GM12878 (cell line): ENCODE measurements around the gene AKR1A1. TPM values are rescaled to one million over a fixed set of nuclear protein-coding genes. Genes with fewer than 3 reads are reported as not detected.

Source experiments
- ATAC-seq: fragments of 200-7000 bp; cut with Tn5 transposase; 3 replicates; pipeline ENCODE4 v1.9.1; 2020; ENCODE audit warnings: mild to moderate bottlenecking, moderate library complexity
- BruUV-seq: library from RNA; stranded (reverse); fragments of 400-500 nt; replicated peaks from 2 replicates; lab custom pipeline; 2021; lab: Mats Ljungman, UMichigan
- CTCF ChIA-PET: fragments of 300-600 bp; sonication (Branson Sonifier 250); formaldehyde crosslinking; extraction: SDS; loops from one replicate; lab custom pipeline; 2021; ENCODE audit warnings: inconsistent platforms; lab: Yijun Ruan, JAX
- POLR2A ChIA-PET: fragments of 350-600 bp; formaldehyde crosslinking; extraction: SDS; loops from one replicate; lab custom pipeline; 2021; ENCODE audit warnings: inconsistent platforms; lab: Charles Lee
- RAD21 ChIA-PET: fragments of 300-600 bp; sonication (Branson Sonifier 250); formaldehyde crosslinking; loops from one replicate; lab custom pipeline; 2023; ENCODE audit warnings: antibody characterized with exemption; ENCODE audit not compliant: unreplicated experiment; lab: Charles Lee
- SMC1A ChIA-PET: fragments of 300-600 bp; sonication (Branson Sonifier 250); formaldehyde crosslinking; loops from one replicate; lab custom pipeline; 2023; ENCODE audit not compliant: unreplicated experiment, uncharacterized antibody; lab: Charles Lee
- DNase-seq: peaks from one replicate; pipeline ENCODE4 v3.0.0-alpha.2; 2011; ENCODE audit warnings: low read depth, low spot score
- FAIRE-seq: peaks from 3 replicates; lab custom pipeline; 2011; peaks lifted over from hg19 to GRCh38; lab: Jason Lieb, UNC
- H2AFZ ChIP-seq: 2 replicates; pipeline ENCODE4 v1.6.0; 2011; ENCODE audit warnings: low read depth, low read length, control low read depth; ENCODE audit not compliant: control insufficient read depth
- H3K27ac ChIP-seq: 2 replicates; pipeline ENCODE4 v1.5.1; 2011; ENCODE audit warnings: control low read depth; ENCODE audit not compliant: control insufficient read depth, insufficient read depth
- H3K27me3 ChIP-seq, 2 experiments: replicated peaks in 1 of 2; 2 replicates each; pipeline versions ENCODE4 v1.6.0 to v1.6.1; 2011; ENCODE audit warnings: low read length in 1 of 2; ENCODE audit not compliant: control insufficient read depth in 2 of 2, insufficient read depth in 2 of 2
- H3K36me3 ChIP-seq, 2 experiments: 2 replicates each; pipeline ENCODE4 v1.5.1; 2011; ENCODE audit warnings: low read length in 1 of 2; ENCODE audit not compliant: control insufficient read depth in 2 of 2, insufficient read depth in 2 of 2
- H3K4me1 ChIP-seq: 2 replicates; pipeline ENCODE4 v1.6.1; 2011; ENCODE audit warnings: mild to moderate bottlenecking, low read length, moderate library complexity, mixed read lengths; ENCODE audit not compliant: control insufficient read depth, insufficient read depth
- H3K4me2 ChIP-seq: 2 replicates; pipeline ENCODE4 v1.6.0; 2011; ENCODE audit warnings: control low read depth; ENCODE audit not compliant: control insufficient read depth, insufficient read depth
- H3K4me3 ChIP-seq: fragments of 200-600 bp; sonication (generic); 2 replicates; pipeline ENCODE4 v1.5.1; 2016
- H3K79me2 ChIP-seq: 2 replicates; pipeline ENCODE4 v1.6.0; 2011; ENCODE audit warnings: low read length; ENCODE audit not compliant: control insufficient read depth, insufficient read depth
- H3K9ac ChIP-seq: 2 replicates; pipeline ENCODE4 v1.8.0; 2011; ENCODE audit warnings: low read length, control low read depth, mixed read lengths; ENCODE audit not compliant: control insufficient read depth, insufficient read depth
- H3K9me3 ChIP-seq: replicated peaks from 3 replicates; pipeline ENCODE4 v1.5.1; 2011; ENCODE audit warnings: mild to moderate bottlenecking, low read length; ENCODE audit not compliant: control insufficient read depth, insufficient read depth
- H4K20me1 ChIP-seq: 2 replicates; pipeline ENCODE4 v1.6.0; 2011; ENCODE audit not compliant: control insufficient read depth, insufficient read depth
- CREB1 ChIP-seq: IDR thresholded peaks from 2 replicates; pipeline ENCODE4 v1.6.1; 2012; ENCODE audit warnings: low read depth, mild to moderate bottlenecking, inconsistent platforms
- EGR1 ChIP-seq, 2 experiments: IDR thresholded peaks; 1 replicate in 1 of 2; 2 replicates in 1 of 2; pipeline ENCODE4 v1.6.1; 2011 to 2012; ENCODE audit warnings: low read depth in 2 of 2, low read length in 2 of 2, borderline replicate concordance in 1 of 2, mild to moderate bottlenecking in 1 of 2, moderate library complexity in 1 of 2
- HCFC1 ChIP-seq: fragments of 150-350 bp; IDR thresholded peaks from 2 replicates; pipeline ENCODE4 v1.6.1; 2014; ENCODE audit warnings: low read length
- IRF4 ChIP-seq: IDR thresholded peaks from 2 replicates; pipeline ENCODE4 v1.6.1; 2011; ENCODE audit warnings: low read depth, low read length
- JUND ChIP-seq: IDR thresholded peaks from 2 replicates; pipeline ENCODE4 v1.6.1; 2012; ENCODE audit warnings: low read depth, mild to moderate bottlenecking, low read length, improper control_type of control experiment, moderate library complexity
- MYB ChIP-seq: fragments of 150-350 bp; IDR thresholded peaks from 2 replicates; pipeline ENCODE4 v1.6.1; 2014; ENCODE audit warnings: mild to moderate bottlenecking, low read depth, low read length, borderline replicate concordance
- SMAD1 ChIP-seq: fragments of 450-650 bp; IDR thresholded peaks from 2 replicates; pipeline ENCODE4 v1.6.1; 2018; ENCODE audit warnings: mild to moderate bottlenecking, low read depth; ENCODE audit not compliant: partially characterized antibody
- SRF ChIP-seq, 2 experiments: IDR thresholded peaks; 2 replicates each; pipeline ENCODE4 v1.6.1; 2011; ENCODE audit warnings: low read depth in 2 of 2, low read length in 2 of 2, mild to moderate bottlenecking in 1 of 2, moderate library complexity in 1 of 2
- TCF12 ChIP-seq: IDR thresholded peaks from 2 replicates; pipeline ENCODE4 v1.6.1; 2011; ENCODE audit warnings: low read depth, mild to moderate bottlenecking, low read length
- TCF7 ChIP-seq: IDR thresholded peaks from 2 replicates; pipeline ENCODE4 v1.6.1; 2014; ENCODE audit warnings: antibody characterized with exemption, borderline replicate concordance
- ZNF217 ChIP-seq: fragments of 450-650 bp; IDR thresholded peaks from 2 replicates; pipeline ENCODE4 v1.6.1; 2017; ENCODE audit warnings: antibody characterized with exemption, mild to moderate bottlenecking
- WGBS: methylation state at CpG from one replicate; pipeline ENCODE4 v1.1.6; 2016; ENCODE audit warnings: low lambda C conversion rate; ENCODE audit not compliant: insufficient replicate concordance, insufficient coverage; ENCODE audit errors: missing lambda C conversion rate; 5-methylcytosine and 5-hydroxymethylcytosine counted together
- in situ Hi-C: fragments of 300-500 bp; cut with MboI; formaldehyde crosslinking; loops from 9 replicates; pipeline ENCODE4 v1.14.3; 2018; ENCODE audit warnings: mixed read lengths
- intact Hi-C: fragments of 100-400 bp; cut with micrococcal nuclease; formaldehyde crosslinking; loops from one replicate; pipeline ENCODE4 v1.14.2; 2022; ENCODE audit not compliant: unreplicated experiment
- polyA plus RNA-seq, 11 experiments: library from polyadenylated mRNA; depleted of rRNA in 4 of 11; unstranded in 6 of 11; stranded (reverse) in 5 of 11; fragments of >200 nt; fragmentation: Nextera tagmentation in 4 of 11; fragmentation: Illumina TruSeq in 1 of 11; extraction: Ambion mirVana in 4 of 11; extraction: Trizol in 1 of 11; gene quantifications; 1 replicate in 1 of 11; 2 replicates in 10 of 11; pipeline versions ENCODE4 v1.2.1 to v1.2.3, GENCODE V29; 2011 to 2016; ENCODE audit warnings: inconsistent platforms in 2 of 11, missing spikeins in 2 of 11, low read depth in 1 of 11
- total RNA-seq, 4 experiments: library from RNA; depleted of rRNA in 3 of 4; stranded (reverse); fragments of >200 nt in 3 of 4; fragmentation: Illumina TruSeq in 1 of 4; extraction: Trizol in 1 of 4; gene quantifications; 2 replicates each; pipeline versions ENCODE4 v1.2.1 to v1.2.3, GENCODE V29; 2013 to 2021
- TF ChIP-seq, protein P1 (sequence below): IDR thresholded peaks from 2 replicates; pipeline ENCODE4 v1.6.1; 2012; ENCODE audit warnings: improper control_type of control experiment, low read depth, low read length; ENCODE audit not compliant: insufficient replicate concordance
- TF ChIP-seq, protein P2 (sequence below): fragments of 450-650 bp; IDR thresholded peaks from 2 replicates; pipeline ENCODE4 v1.6.1; 2017; ENCODE audit warnings: low read depth, mild to moderate bottlenecking, moderate library complexity
- TF ChIP-seq, protein P3 (sequence below): fragments of 450-650 bp; IDR thresholded peaks from 2 replicates; pipeline ENCODE4 v1.6.1; 2017; ENCODE audit warnings: antibody characterized with exemption, mild to moderate bottlenecking, moderate library complexity

The AKR1A1 gene
- total and polyA plus RNA-seq, 10 of the 15 experiments (the other 5 are each of a cell fraction or from before 2014, with no cell fraction given), result 187 to 335 (median 241) TPM

DNA sequence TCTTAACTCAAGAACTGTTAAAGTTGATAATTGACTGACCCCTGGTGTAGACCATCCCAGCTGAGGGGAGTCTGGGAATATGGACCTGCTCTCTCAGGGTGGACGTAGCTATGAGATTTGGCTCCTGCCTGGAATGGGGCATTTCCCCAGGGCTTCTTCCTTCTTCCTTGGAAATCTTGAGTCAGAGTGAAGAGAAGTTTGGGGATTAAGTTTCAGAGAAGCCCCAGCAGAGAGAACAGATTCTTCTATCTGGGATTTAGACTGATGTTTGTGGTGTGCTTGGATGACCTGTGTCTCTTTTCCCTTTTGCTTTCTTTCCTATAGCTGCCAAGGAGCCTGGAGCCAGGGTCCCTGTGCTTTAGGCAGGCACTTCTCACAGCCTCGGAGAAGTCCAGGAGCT, 13.2 kb downstream of the AKR1A1 start:
- Histone ChIP-seq H3K4me3 (no peak overlapping the region), H3K27ac (no peak overlapping the region), H3K79me2 (peaks cover 5% of the 10 kb centered on the region), H3K4me1 (no peaks in the 10 kb centered on the region), H3K9me3 (no peaks in the 10 kb centered on the region), H3K9ac (no peak overlapping the region), H3K27me3 (no peaks in the 10 kb centered on the region), H2AFZ (no peak overlapping the region), H3K4me2 (no peak overlapping the region), H4K20me1 (no peaks in the 10 kb centered on the region), H3K36me3 (peaks cover 21 to 24% of the 10 kb centered on the region in 2 experiments)
- ChIA-PET CTCF (interaction anchor here (1.0 to 11.0 kb wide), 3 partner anchors 17 to 52 kb away, joined by 3 to 212 read pairs (median 4); no protein-coding TSS in a partner anchor), RAD21 (interaction anchor here (0.7 to 3.8 kb wide), 3 partner anchors 46 to 187 kb away, joined by 3 to 14 read pairs (median 3); no protein-coding TSS in a partner anchor), POLR2A (interaction anchor here (0.5 to 1.2 kb wide), 3 partner anchors 45 to 140 kb away, joined by 3 read pairs; no protein-coding TSS in a partner anchor), SMC1A (interaction anchor here (1.0 to 1.4 kb wide), 3 partner anchors 45 to 62 kb away, joined by 3 to 6 read pairs (median 3); no protein-coding TSS in a partner anchor)
- DNase-seq (no peak), FAIRE-seq (no peak), ATAC-seq (no peak)
- in situ Hi-C loops (loop anchor here (10.0 kb wide), 1 partner anchor 209 kb away; no protein-coding TSS in a partner anchor), intact Hi-C loops (no loop called here)
- WGBS, result 100% methylated on average over 2 of the region's 2 CpGs
- BruUV-seq, result no TSS peak
- TF ChIP-seq SRF (IDR thresholded peaks at IDR 0.05; ENCODE audit: low read depth in 2 of 2, low read length in 2 of 2) (no peak), JUND (no peak), EGR1 (IDR thresholded peaks at IDR 0.05; ENCODE audit: borderline replicate concordance in 1 of 2, low read depth in 2 of 2, low read length in 2 of 2) (no peak), HCFC1 (no peak), MYB (no peak), CREB1 (no peak), SMAD1 (no peak), ZNF217 (no peak), TCF12 (no peak), TCF7 (no peak), IRF4 (no peak)
- TF ChIP-seq, protein P1, sequence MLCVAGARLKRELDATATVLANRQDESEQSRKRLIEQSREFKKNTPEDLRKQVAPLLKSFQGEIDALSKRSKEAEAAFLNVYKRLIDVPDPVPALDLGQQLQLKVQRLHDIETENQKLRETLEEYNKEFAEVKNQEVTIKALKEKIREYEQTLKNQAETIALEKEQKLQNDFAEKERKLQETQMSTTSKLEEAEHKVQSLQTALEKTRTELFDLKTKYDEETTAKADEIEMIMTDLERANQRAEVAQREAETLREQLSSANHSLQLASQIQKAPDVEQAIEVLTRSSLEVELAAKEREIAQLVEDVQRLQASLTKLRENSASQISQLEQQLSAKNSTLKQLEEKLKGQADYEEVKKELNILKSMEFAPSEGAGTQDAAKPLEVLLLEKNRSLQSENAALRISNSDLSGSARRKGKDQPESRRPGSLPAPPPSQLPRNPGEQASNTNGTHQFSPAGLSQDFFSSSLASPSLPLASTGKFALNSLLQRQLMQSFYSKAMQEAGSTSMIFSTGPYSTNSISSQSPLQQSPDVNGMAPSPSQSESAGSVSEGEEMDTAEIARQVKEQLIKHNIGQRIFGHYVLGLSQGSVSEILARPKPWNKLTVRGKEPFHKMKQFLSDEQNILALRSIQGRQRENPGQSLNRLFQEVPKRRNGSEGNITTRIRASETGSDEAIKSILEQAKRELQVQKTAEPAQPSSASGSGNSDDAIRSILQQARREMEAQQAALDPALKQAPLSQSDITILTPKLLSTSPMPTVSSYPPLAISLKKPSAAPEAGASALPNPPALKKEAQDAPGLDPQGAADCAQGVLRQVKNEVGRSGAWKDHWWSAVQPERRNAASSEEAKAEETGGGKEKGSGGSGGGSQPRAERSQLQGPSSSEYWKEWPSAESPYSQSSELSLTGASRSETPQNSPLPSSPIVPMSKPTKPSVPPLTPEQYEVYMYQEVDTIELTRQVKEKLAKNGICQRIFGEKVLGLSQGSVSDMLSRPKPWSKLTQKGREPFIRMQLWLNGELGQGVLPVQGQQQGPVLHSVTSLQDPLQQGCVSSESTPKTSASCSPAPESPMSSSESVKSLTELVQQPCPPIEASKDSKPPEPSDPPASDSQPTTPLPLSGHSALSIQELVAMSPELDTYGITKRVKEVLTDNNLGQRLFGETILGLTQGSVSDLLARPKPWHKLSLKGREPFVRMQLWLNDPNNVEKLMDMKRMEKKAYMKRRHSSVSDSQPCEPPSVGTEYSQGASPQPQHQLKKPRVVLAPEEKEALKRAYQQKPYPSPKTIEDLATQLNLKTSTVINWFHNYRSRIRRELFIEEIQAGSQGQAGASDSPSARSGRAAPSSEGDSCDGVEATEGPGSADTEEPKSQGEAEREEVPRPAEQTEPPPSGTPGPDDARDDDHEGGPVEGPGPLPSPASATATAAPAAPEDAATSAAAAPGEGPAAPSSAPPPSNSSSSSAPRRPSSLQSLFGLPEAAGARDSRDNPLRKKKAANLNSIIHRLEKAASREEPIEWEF, result no peak
- TF ChIP-seq, protein P2, sequence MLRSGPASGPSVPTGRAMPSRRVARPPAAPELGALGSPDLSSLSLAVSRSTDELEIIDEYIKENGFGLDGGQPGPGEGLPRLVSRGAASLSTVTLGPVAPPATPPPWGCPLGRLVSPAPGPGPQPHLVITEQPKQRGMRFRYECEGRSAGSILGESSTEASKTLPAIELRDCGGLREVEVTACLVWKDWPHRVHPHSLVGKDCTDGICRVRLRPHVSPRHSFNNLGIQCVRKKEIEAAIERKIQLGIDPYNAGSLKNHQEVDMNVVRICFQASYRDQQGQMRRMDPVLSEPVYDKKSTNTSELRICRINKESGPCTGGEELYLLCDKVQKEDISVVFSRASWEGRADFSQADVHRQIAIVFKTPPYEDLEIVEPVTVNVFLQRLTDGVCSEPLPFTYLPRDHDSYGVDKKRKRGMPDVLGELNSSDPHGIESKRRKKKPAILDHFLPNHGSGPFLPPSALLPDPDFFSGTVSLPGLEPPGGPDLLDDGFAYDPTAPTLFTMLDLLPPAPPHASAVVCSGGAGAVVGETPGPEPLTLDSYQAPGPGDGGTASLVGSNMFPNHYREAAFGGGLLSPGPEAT, result no peak
- TF ChIP-seq, protein P3, sequence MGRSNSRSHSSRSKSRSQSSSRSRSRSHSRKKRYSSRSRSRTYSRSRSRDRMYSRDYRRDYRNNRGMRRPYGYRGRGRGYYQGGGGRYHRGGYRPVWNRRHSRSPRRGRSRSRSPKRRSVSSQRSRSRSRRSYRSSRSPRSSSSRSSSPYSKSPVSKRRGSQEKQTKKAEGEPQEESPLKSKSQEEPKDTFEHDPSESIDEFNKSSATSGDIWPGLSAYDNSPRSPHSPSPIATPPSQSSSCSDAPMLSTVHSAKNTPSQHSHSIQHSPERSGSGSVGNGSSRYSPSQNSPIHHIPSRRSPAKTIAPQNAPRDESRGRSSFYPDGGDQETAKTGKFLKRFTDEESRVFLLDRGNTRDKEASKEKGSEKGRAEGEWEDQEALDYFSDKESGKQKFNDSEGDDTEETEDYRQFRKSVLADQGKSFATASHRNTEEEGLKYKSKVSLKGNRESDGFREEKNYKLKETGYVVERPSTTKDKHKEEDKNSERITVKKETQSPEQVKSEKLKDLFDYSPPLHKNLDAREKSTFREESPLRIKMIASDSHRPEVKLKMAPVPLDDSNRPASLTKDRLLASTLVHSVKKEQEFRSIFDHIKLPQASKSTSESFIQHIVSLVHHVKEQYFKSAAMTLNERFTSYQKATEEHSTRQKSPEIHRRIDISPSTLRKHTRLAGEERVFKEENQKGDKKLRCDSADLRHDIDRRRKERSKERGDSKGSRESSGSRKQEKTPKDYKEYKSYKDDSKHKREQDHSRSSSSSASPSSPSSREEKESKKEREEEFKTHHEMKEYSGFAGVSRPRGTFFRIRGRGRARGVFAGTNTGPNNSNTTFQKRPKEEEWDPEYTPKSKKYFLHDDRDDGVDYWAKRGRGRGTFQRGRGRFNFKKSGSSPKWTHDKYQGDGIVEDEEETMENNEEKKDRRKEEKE, result no peak
